ENCODE data around the gene SGCA.

The SGCA gene

GRCh38 chr17:50167371-50167770, 1.6 kb downstream of the SGCA start:
- DNase-seq = no peak

- DNase-seq = no peak
Measured at GRCh38 chr17:50168319-50168718, 2.5 kb downstream of the SGCA start.

GRCh38 chr17:50169121-50169764, 3.4 kb downstream of the SGCA start:
- peak; percentile 38 for DNase-seq

GRCh38 chr17:50169881-50170459, 4.2 kb downstream of the SGCA start:
- no peak for DNase-seq

GRCh38 chr17:50170662-50171370, 5.0 kb downstream of the SGCA start:
- no peak for DNase-seq

GRCh38 chr17:50171371-50172071, 5.7 kb downstream of the SGCA start:
- DNase-seq = no peak

- DNase-seq = no peak
Measured at GRCh38 chr17:50172130-50172529, 6.3 kb downstream of the SGCA start.

GRCh38 chr17:50172936-50173334, 7.1 kb downstream of the SGCA start:
- DNase-seq = no peak

- DNase-seq = no peak
Measured at GRCh38 chr17:50173335-50173941, 7.6 kb downstream of the SGCA start.

GRCh38 chr17:50174444-50174843, 8.6 kb downstream of the SGCA start:
- DNase-seq = no peak

GRCh38 chr17:50175035-50175807, 9.4 kb downstream of the SGCA start:
- DNase-seq = no peak

GRCh38 chr17:50176559-50177357, 11.0 kb downstream of the SGCA start:
- DNase-seq = no peak

- no peak for DNase-seq
Measured at GRCh38 chr17:50177476-50177875, 11.7 kb downstream of the SGCA start.

- peak; percentile 70 for DNase-seq
Measured at GRCh38 chr17:50177983-50178834, 12.4 kb downstream of the SGCA start.

- no peak for DNase-seq
Measured at GRCh38 chr17:50180111-50180510, 14.3 kb downstream of the SGCA start.

- no peak for DNase-seq
Measured at GRCh38 chr17:50180620-50181019, 14.8 kb downstream of the SGCA start.

- no peak for DNase-seq
Measured at GRCh38 chr17:50181144-50181543, 15.3 kb downstream of the SGCA start.

- no peak for DNase-seq
Measured at GRCh38 chr17:50181591-50182560, 16.1 kb downstream of the SGCA start.

GRCh38 chr17:50182783-50183420, 17.1 kb downstream of the SGCA start:
- DNase-seq = no peak

Measured in DMS153 (cell line).